Endothelial cell of umbilical vein (primary cell): ENCODE results near the gene SORCS2. TPM values are rescaled to one million over a fixed set of nuclear protein-coding genes. Genes with fewer than 3 reads are reported as not detected.

Experiments used
- BruUV-seq: library from RNA; stranded (reverse); fragments of 400-500 nt; replicated peaks from 2 replicates; lab custom pipeline; 2021; lab: Mats Ljungman, UMichigan
- CTCF ChIA-PET: fragments of 300-600, 350-600 bp; sonication (Branson Sonifier 250); formaldehyde crosslinking; loops from one replicate; lab custom pipeline; 2021; ENCODE audit warnings: antibody characterized with exemption, inconsistent platforms; lab: Charles Lee
- POLR2A ChIA-PET: fragments of 300-600, 350-600 bp; sonication (Branson Sonifier 250); formaldehyde crosslinking; loops from one replicate; lab custom pipeline; 2021; ENCODE audit warnings: antibody characterized with exemption, inconsistent platforms; lab: Charles Lee
- DNase-seq: peaks from one replicate; pipeline ENCODE4 v3.0.0-alpha.2; 2011; ENCODE audit warnings: low read depth, low spot score
- FAIRE-seq: peaks from 2 replicates; lab custom pipeline; 2011; peaks lifted over from hg19 to GRCh38; lab: Jason Lieb, UNC
- H2AFZ ChIP-seq: 2 replicates; pipeline ENCODE4 v1.6.0; 2012; ENCODE audit warnings: low read depth, low read length, control low read depth, inconsistent platforms
- H3K27ac ChIP-seq: 2 replicates; pipeline ENCODE4 v1.5.1; 2011; ENCODE audit warnings: low read depth, mild to moderate bottlenecking, control low read depth, low read length, moderate library complexity; ENCODE audit not compliant: insufficient read depth
- H3K27me3 ChIP-seq, 2 experiments: 2 replicates each; pipeline versions ENCODE4 v1.6.0 to v1.6.1; 2011; ENCODE audit warnings: low read length in 2 of 2, mixed read lengths in 1 of 2; ENCODE audit not compliant: control insufficient read depth in 2 of 2, insufficient read depth in 2 of 2
- H3K36me3 ChIP-seq, 2 experiments: 2 replicates in 1 of 2; 3 replicates in 1 of 2; pipeline ENCODE4 v1.5.1; 2011; ENCODE audit warnings: low read length in 2 of 2, mild to moderate bottlenecking in 1 of 2, moderate library complexity in 1 of 2; ENCODE audit not compliant: control insufficient read depth in 2 of 2, insufficient read depth in 2 of 2; ENCODE audit errors: extremely low read depth in 1 of 2
- H3K4me1 ChIP-seq: 3 replicates; pipeline ENCODE4 v1.5.1; 2011; ENCODE audit warnings: mild to moderate bottlenecking, low read length; ENCODE audit not compliant: control insufficient read depth, insufficient read depth; ENCODE audit errors: extremely low read depth
- H3K4me2 ChIP-seq: 2 replicates; pipeline ENCODE4 v1.6.1; 2011; ENCODE audit warnings: low read length, control low read depth, mixed read lengths; ENCODE audit not compliant: insufficient read depth
- H3K4me3 ChIP-seq, 3 experiments: fragments of 200-600 bp in 1 of 3; sonication (generic), shearing (Covaris generic) in 1 of 3; replicated peaks in 1 of 3; 2 replicates each; pipeline ENCODE4 v1.5.1; 2011 to 2016; ENCODE audit warnings: control low read depth in 3 of 3, low read length in 3 of 3, mild to moderate bottlenecking in 2 of 3, inconsistent platforms in 1 of 3, low read depth in 1 of 3, moderate library complexity in 1 of 3; ENCODE audit not compliant: insufficient read depth in 1 of 3
- H3K79me2 ChIP-seq: 2 replicates; pipeline ENCODE4 v1.6.0; 2012; ENCODE audit warnings: low read length, inconsistent platforms; ENCODE audit not compliant: control insufficient read depth, insufficient read depth
- H3K9ac ChIP-seq: replicated peaks from 2 replicates; pipeline ENCODE3; 2011; ENCODE audit warnings: low read length, control low read depth; ENCODE audit not compliant: insufficient read depth; ENCODE audit errors: extremely low read depth
- H3K9me1 ChIP-seq: replicated peaks from 3 replicates; pipeline ENCODE4 v1.6.0; 2011; ENCODE audit warnings: mild to moderate bottlenecking, low read length; ENCODE audit not compliant: control insufficient read depth, insufficient read depth; ENCODE audit errors: extremely low read depth
- H3K9me3 ChIP-seq: replicated peaks from 2 replicates; pipeline ENCODE4 v1.5.1; 2012; ENCODE audit warnings: low read length, inconsistent platforms; ENCODE audit not compliant: control insufficient read depth, insufficient read depth
- H4K20me1 ChIP-seq: replicated peaks from 2 replicates; pipeline ENCODE3; 2011; ENCODE audit warnings: mild to moderate bottlenecking, low read length; ENCODE audit not compliant: control insufficient read depth, insufficient read depth; ENCODE audit errors: extremely low read depth
- EZH2 ChIP-seq: IDR thresholded peaks from 2 replicates; pipeline ENCODE4 v1.6.1; 2012; ENCODE audit warnings: borderline replicate concordance, low read depth, mild to moderate bottlenecking, moderate library complexity, low read length, inconsistent platforms; ENCODE audit not compliant: severe bottlenecking
- FOS ChIP-seq: IDR thresholded peaks from 2 replicates; pipeline ENCODE4 v1.6.1; 2011; ENCODE audit warnings: mild to moderate bottlenecking, low read length, moderate library complexity, borderline replicate concordance; ENCODE audit not compliant: insufficient read depth
- GATA2 ChIP-seq: IDR thresholded peaks from 2 replicates; pipeline ENCODE4 v1.7.0; 2011; ENCODE audit warnings: low read depth, mild to moderate bottlenecking, moderate library complexity, mixed read lengths, low read length; ENCODE audit not compliant: insufficient read length, insufficient read depth
- MAX ChIP-seq: IDR thresholded peaks from 2 replicates; pipeline ENCODE4 v1.6.1; 2011; ENCODE audit not compliant: insufficient read depth, insufficient read length
- MYC ChIP-seq: IDR thresholded peaks from one replicate; pipeline ENCODE4 v1.6.1; 2011; ENCODE audit warnings: mild to moderate bottlenecking, low read depth, low read length
- POLR2A ChIP-seq: IDR thresholded peaks from 2 replicates; pipeline ENCODE4 v1.6.1; 2012; ENCODE audit warnings: low read depth, mild to moderate bottlenecking, control low read depth, low read length
- POLR2AphosphoS5 ChIP-seq: IDR thresholded peaks from 2 replicates; pipeline ENCODE4 v1.6.1; 2012; ENCODE audit warnings: low read depth, mild to moderate bottlenecking, control low read depth, low read length, moderate library complexity; ENCODE audit not compliant: insufficient read depth
- dilution Hi-C: fragments of 300-500 bp; cut with MboI; formaldehyde crosslinking; loops from one replicate; pipeline ENCODE4 v1.15.0; 2019; ENCODE audit warnings: low sequenced_read_pairs; ENCODE audit not compliant: extremely low pct_ligation_motif_present
- intact Hi-C: fragments of 100-400 bp; cut with micrococcal nuclease; formaldehyde crosslinking; loops from one replicate; pipeline ENCODE4 v1.10.0; 2022
- polyA plus RNA-seq, 4 experiments: library from polyadenylated mRNA; depleted of rRNA in 3 of 4; stranded (reverse) in 3 of 4; unstranded in 1 of 4; fragments of >200 nt; gene quantifications; 2 replicates each; pipeline versions ENCODE4 v1.2.1 to v1.2.3, GENCODE V29; 2011 to 2012; ENCODE audit warnings: missing spikeins in 1 of 4
- total RNA-seq: library from RNA; stranded (reverse); gene quantifications from 2 replicates; pipeline ENCODE4 v1.2.3, GENCODE V29; 2021
- TF ChIP-seq, protein P1 (sequence below), 2 donors: IDR thresholded peaks; 1 replicate in 1 of 2; 2 replicates in 1 of 2; pipeline ENCODE4 v1.5.1; 2011; ENCODE audit warnings: low read length in 2 of 2, mild to moderate bottlenecking in 2 of 2, moderate library complexity in 2 of 2, control low read depth in 1 of 2, inconsistent platforms in 1 of 2, low read depth in 1 of 2; ENCODE audit not compliant: insufficient read depth in 1 of 2; ENCODE audit errors: extremely low read depth in 1 of 2

Gene SORCS2
- total and polyA plus RNA-seq, 2 donors (not counting 3 experiments of a cell fraction or from before 2014, with no cell fraction given), result not detected

- POLR2A ChIA-PET, result no interaction called here
- Histone ChIP-seq H3K4me3 (no peak overlapping the region), H3K27me3 (no peaks in the 10 kb centered on the region), H3K36me3 (no peaks in the 10 kb centered on the region), H3K9me3 (no peaks in the 10 kb centered on the region), H3K27ac (no peak overlapping the region), H2AFZ (no peak overlapping the region), H3K4me2 (no peak overlapping the region), H3K9ac (no peak overlapping the region), H4K20me1 (no peaks in the 10 kb centered on the region), H3K79me2 (no peaks in the 10 kb centered on the region), H3K9me1 (no peaks in the 10 kb centered on the region), H3K4me1 (no peaks in the 10 kb centered on the region)
- dilution Hi-C loops (no loop called here), intact Hi-C loops (no loop called here)
- TF ChIP-seq MYC (no peak), MAX (no peak), FOS (no peak), EZH2 (no peak), GATA2 (no peak), POLR2AphosphoS5 (no peak), POLR2A (no peak)
- TF ChIP-seq, protein P1, sequence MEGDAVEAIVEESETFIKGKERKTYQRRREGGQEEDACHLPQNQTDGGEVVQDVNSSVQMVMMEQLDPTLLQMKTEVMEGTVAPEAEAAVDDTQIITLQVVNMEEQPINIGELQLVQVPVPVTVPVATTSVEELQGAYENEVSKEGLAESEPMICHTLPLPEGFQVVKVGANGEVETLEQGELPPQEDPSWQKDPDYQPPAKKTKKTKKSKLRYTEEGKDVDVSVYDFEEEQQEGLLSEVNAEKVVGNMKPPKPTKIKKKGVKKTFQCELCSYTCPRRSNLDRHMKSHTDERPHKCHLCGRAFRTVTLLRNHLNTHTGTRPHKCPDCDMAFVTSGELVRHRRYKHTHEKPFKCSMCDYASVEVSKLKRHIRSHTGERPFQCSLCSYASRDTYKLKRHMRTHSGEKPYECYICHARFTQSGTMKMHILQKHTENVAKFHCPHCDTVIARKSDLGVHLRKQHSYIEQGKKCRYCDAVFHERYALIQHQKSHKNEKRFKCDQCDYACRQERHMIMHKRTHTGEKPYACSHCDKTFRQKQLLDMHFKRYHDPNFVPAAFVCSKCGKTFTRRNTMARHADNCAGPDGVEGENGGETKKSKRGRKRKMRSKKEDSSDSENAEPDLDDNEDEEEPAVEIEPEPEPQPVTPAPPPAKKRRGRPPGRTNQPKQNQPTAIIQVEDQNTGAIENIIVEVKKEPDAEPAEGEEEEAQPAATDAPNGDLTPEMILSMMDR (IDR thresholded peaks at IDR 0.05; ENCODE audit: extremely low read depth in 1 of 2, insufficient read depth in 1 of 2, low read depth in 1 of 2, low read length in 2 of 2), result no peak
- CTCF ChIA-PET, result no interaction called here
- no TSS peak for BruUV-seq
- FAIRE-seq (no peak), DNase-seq (no peak)
Measured at GRCh38 chr4:7387925-7388324, 195.6 kb downstream of the SORCS2 start.
